ENCODE results near the gene SUFU. TPM values are rescaled to one million over a fixed set of nuclear protein-coding genes. Genes with fewer than 3 reads are reported as not detected.

Gene SUFU
- total and polyA plus RNA-seq, 2 experiments from 2014 or later: 2.8 to 5.6 TPM

- TF ChIP-seq POLR2AphosphoS5 (IDR thresholded peaks at IDR 0.05; ENCODE audit: low read depth) (no peak), ZNF331 (CRISPR knock-in tag; IDR thresholded peaks at IDR 0.05; ENCODE audit: low read depth) (no peak), ETS1 (IDR thresholded peaks at IDR 0.05) (no peak), NANOG (IDR thresholded peaks at IDR 0.05; ENCODE audit: borderline replicate concordance) (no peak), EZH2phosphoT487 (IDR thresholded peaks at IDR 0.05; ENCODE audit: unreplicated experiment) (no peak)
Observed at GRCh38 chr10:102549549-102549948, 45.8 kb downstream of the SUFU start (continued).

- TF ChIP-seq NANOG (IDR thresholded peaks at IDR 0.05; ENCODE audit: borderline replicate concordance) (no peak), ZNF114 (CRISPR knock-in tag; IDR thresholded peaks at IDR 0.05) (no peak), CTCF (conservative IDR thresholded peaks at IDR 0.05; ENCODE audit: low read depth in 2 of 2) (no peak), POLR2AphosphoS5 (IDR thresholded peaks at IDR 0.05; ENCODE audit: low read depth) (no peak), EZH2 (IDR thresholded peaks at IDR 0.05; ENCODE audit: low read depth, unreplicated experiment) (no peak)
- Mint-ChIP-seq H3K4me1 (no peaks in the 10 kb centered on the region; the same call in 2 of the 3 replicates), H3K4me3 (no peak overlapping the region), H3K27ac (no peak overlapping the region), H3K9me3 (no peaks in the 10 kb centered on the region), H3K27me3 (ENCODE audit: insufficient read depth, low read depth, poor library complexity) (no peaks in the 10 kb centered on the region), H3K36me3 (ENCODE audit: low read depth) (peaks cover 10% of the 10 kb centered on the region; the same call in 2 of the 3 replicates)
- no peaks in the 10 kb centered on the region for H3K4me1 ChIP-seq (ENCODE audit: insufficient read depth)
- DNase-seq (ENCODE audit: low spot score): no peak
- H4K20me1 ChIP-seq (replicated peaks; ENCODE audit: insufficient read depth): no peaks in the 10 kb centered on the region; the same call in 1 of the 2 replicates
- H3K4me2 ChIP-seq: no peak overlapping the region
- ATAC-seq: no peak
- no peak overlapping the region for H3K27ac ChIP-seq (ENCODE audit: low read depth)
- no peak overlapping the region for H2AFZ ChIP-seq
- no peaks in the 10 kb centered on the region for H3K36me3 ChIP-seq (ENCODE audit: insufficient read depth)
- H3K4me3 ChIP-seq: no peak overlapping the region
- H3K79me2 ChIP-seq (replicated peaks; ENCODE audit: insufficient read depth): no peaks in the 10 kb centered on the region
- H3K27me3 ChIP-seq (ENCODE audit: insufficient read depth): no peaks in the 10 kb centered on the region
- no peaks in the 10 kb centered on the region for H3K9me2 ChIP-seq (ENCODE audit: insufficient read depth)
- H3F3A ChIP-seq (replicated peaks; ENCODE audit: low read depth): no peaks in the 10 kb centered on the region
Observed at GRCh38 chr10:102550636-102551210, 47.0 kb downstream of the SUFU start.

- peaks cover 10% of the 10 kb centered on the region; the same call in 2 of the 3 replicates for H3K36me3 Mint-ChIP-seq (ENCODE audit: low read depth)
- no peak for DNase-seq (ENCODE audit: low spot score)
- Histone ChIP-seq H3K27ac (ENCODE audit: low read depth) (no peak overlapping the region), H3K9me2 (ENCODE audit: insufficient read depth) (no peaks in the 10 kb centered on the region), H3K79me2 (replicated peaks; ENCODE audit: insufficient read depth) (no peaks in the 10 kb centered on the region), H3K27me3 (ENCODE audit: insufficient read depth) (no peaks in the 10 kb centered on the region), H3K4me2 (no peak overlapping the region), H3K36me3 (ENCODE audit: insufficient read depth) (no peaks in the 10 kb centered on the region), H3K4me1 (ENCODE audit: insufficient read depth) (no peaks in the 10 kb centered on the region), H3K4me3 (no peak overlapping the region), H2AFZ (no peak overlapping the region), H3F3A (replicated peaks; ENCODE audit: low read depth) (no peaks in the 10 kb centered on the region), H4K20me1 (replicated peaks; ENCODE audit: insufficient read depth) (no peaks in the 10 kb centered on the region; the same call in 1 of the 2 replicates)
- H3K27me3 Mint-ChIP-seq (ENCODE audit: insufficient read depth, low read depth, poor library complexity): no peaks in the 10 kb centered on the region
- H3K9me3 Mint-ChIP-seq: no peaks in the 10 kb centered on the region
- no peak overlapping the region for H3K4me3 Mint-ChIP-seq
- H3K27ac Mint-ChIP-seq: no peak overlapping the region
- H3K4me1 Mint-ChIP-seq: no peaks in the 10 kb centered on the region
- no peak for ATAC-seq
- no peak for TF ChIP-seq ETS1 (IDR thresholded peaks at IDR 0.05)
- TF ChIP-seq ZNF462 (CRISPR knock-in tag; IDR thresholded peaks at IDR 0.05): no peak
Observed at GRCh38 chr10:102552533-102552932, 48.8 kb downstream of the SUFU start.
